Activated CD4-positive, alpha-beta T cell treated with anti-CD3 and anti-CD28 coated beads for 4 hours (primary cell): ENCODE data around the gene PROP1.
"Not testable (repeated sequence)": the region's sequence is repeated elsewhere in the genome, so short reads cannot be mapped to it uniquely, and the experiment has no call there.

Experiments used
- DNase-seq, 2 donors: peaks; one replicate each; pipeline ENCODE4 v3.0.0-alpha.2; 2020

The PROP1 gene

DNA sequence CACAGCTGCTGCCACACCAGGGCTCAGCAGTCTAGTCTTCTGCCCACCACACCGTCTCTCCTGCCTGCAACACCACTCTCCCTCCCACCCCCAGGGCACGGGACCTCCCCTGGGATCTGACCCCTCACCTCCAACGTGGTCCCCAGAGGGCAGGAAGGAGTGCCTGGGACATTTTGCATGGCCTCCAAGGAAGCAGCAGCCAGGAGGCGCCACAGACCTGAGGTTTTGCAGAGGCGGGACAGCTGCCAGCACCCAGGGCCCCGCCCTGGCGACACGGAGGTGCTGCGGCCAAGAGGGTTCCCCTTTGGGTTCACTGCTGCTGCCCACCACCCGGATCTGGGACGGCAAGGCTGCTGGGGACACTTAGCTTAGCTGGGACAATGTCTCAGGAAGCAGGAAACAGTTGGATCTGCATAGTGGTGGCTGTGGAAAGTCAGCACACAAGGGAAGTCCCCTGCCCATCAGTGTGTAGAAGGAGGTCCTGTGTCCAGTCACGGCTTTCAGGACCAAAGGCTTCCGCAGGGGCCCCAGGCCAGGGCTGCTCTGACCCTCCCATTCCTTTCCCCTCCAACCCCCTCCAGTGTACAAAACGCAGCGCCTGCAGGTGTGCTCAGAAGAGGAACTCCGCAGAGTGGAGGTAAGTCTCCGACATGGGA, 13.8 kb downstream of the PROP1 start:
- DNase-seq, result peak in 1 of 2 donors; percentile 13

DNA sequence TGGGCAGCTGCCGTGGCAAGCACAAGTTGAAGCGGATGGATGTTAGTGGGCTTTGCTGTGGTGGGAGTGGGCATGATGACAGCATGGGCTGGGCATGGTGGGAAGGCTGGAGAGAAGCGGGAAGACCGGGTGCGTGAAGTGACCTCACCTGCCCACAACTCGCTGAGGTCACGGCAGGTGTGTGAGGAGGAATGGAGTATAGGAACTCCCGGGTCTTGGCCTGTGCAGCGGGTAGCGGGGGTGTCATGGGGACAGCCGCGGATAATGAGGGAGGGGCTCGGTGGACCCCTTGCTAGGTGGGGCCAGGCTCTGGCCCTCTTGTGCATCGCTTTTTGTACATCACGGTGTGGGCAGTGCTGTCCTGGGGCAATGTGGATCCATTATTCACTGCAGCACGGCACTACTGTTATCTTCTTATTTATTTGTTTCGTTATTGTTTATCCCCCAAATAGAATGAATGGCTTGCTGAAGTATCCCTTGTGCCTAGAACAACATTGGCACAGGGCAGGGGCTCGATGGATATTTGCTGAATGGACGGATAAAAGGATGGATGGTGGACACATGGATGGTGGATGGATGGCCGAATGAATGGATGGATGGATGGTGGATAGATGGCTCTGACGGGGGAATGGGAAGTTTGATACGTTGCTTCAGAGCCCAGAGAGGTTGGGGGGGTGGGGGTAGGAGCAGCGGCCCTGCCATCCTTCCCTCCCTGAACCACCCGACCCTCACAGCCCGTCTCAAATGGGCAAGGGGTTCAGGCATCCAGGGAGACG, 14.6 kb downstream of the PROP1 start:
- DNase-seq, result no peak

DNA sequence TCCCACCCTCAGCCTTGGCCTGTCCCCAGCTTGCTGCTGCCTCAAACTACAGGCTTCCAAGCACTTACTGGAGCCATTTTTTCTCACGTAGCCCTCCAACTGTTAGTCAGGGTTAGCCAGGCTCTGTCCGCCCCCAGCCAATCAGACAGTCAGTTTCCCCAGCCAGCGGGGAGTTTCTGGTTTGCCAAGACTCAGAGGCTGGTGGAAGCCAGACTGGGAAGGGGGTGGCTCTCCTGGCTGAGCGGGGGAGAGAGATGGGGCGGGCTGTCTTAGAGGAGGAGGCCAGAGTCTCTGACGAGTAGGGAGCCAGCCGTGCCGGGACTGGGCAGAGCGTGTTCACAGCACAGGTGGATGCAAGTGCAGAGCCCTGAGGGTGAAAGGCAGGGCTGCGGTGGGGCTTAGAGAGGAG, 15.3 kb downstream of the PROP1 start:
- DNase-seq, result no peak

DNA sequence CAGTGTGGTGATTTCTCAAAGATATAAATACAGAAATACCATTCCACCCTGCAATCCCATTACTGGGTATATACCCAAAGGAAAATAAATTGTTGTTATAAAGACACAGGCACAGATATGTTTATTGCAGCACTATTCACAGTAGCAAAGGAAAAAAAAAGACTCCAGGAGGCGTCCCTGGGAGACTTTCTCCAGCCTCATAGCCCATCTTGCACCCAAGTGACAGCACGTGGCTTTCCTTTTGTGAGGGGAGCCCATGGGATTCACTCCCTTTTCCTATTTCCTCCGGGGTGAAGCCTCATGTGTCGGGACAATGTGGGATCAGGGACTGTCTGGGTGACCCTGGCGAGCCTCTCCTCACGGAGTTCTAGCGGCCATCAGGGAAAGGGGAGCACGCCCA, 18.4 kb downstream of the PROP1 start:
- not testable (repeated sequence) for DNase-seq

DNA sequence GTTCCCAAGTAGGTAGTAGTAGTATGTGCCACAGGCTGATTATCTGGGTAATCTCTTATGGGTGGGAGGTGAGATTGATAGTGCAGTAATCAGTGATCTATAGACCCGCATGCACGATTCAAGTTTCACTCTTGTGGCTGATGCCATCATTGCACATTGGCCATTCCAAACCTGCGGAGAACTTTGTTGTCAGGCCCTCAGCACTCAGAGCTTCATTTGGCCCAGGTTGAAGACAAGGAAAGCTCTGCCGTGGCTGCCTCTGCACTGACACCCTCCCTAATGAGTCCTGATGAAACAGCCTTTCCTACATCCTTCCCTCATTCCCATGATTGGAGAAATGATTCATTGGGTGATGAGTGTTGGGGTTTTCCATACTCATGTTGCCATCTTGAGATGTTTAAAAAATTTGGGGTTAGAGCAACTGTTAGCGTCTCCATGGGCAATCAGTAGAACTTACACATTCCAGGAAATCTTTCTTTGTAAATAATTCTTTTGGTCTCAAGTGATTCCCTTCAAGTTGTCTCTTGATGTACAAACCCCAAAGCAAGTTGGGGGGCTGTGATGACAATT, 22.9 kb downstream of the PROP1 start:
- DNase-seq, result no peak

DNA sequence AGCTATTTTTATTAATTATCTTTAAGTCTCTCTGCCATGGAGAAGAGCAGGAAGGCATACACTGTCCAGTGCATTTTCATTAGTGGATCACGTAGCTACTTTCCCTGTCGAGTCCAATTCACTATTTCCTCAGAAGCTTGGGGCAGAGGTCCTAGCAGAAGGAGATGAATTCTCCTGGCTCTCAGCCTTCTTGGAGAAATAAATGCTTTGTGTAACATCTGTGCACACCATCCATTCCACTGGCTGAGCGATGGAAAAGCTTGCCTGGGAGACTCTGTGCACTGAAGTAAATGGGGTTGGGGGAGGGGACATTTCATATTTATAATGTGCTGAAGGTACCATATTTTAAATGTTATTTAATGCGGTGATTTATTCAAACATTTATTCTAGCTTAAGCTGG, 23.4 kb downstream of the PROP1 start:
- DNase-seq, result no peak

DNA sequence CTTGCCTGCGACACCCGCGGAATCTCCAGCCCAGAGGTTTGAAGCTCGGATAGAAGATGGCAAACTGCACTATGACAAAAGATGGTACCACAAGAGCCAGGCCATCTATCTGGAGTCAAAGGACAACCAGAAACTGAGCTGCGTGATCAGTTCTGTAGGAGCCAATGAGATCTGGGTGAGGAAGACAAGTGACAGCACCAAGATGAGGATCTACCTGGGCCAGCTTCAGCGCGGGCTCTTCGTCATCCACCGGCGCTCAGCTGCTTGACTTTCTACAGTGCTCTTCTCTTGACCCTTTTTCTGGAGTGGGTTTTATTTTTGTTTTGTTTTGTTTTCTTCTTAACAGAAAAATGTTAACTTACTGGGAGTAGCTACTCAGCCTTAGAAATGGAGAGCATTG, 24.0 kb downstream of the PROP1 start:
- not testable (repeated sequence) for DNase-seq

DNA sequence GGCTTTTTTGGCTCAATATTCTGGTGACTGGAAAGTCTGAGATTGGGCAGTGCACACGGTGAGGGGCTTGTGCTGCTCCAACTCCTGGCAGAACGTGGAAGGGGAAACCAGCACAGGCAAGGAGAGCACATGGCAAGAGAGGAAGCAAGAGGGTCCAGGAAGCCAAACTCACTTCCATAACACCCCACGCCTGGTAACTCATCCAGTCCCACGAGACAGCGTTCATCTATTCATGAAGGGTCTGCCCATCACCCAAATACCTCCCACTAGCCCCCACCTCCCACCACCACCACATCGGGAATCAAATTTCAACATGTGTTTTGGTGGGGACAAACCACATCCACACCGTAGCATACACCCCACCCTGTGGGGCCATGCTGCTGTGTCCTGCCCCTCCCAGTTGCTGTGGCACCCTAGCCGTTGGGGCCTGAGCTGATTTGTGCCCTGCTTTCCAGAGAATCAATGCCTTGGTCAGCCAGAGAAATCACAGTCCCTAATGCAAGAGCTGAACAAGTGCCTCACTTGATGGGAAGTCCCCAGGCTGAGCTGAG, 27.3 kb downstream of the PROP1 start:
- no peak for DNase-seq

DNA sequence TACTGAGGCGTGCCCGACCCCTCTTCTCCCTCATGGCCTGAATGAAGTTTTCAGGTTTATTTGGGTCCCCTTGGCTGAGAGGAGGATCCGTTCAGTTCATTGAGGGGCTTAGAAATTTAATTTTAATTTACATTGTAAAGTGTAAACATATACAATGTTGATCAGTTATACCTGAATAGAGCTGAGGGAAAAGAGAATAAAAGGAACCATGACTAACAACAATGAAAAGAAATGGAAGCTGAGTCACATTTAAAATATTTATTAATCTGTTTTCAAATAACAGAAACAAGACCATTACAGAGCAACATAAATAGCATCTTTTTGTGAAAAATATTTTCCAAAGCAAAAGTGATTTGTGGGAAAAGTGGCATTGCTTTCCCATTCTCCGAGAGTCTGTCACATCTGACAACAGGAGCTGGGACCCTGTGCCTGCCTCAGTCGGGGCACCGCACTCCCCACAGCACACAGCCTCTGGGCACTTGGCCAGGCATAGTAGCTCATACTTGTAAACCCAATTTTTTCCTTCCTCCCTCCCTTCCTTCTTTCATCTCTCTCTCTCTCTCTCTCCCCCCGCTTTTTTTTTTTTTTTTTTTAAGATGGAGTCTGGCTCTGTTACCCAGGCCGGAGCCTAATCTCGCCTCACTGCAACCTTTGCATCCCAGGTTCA, 28.7 kb downstream of the PROP1 start:
- DNase-seq, result no peak

DNA sequence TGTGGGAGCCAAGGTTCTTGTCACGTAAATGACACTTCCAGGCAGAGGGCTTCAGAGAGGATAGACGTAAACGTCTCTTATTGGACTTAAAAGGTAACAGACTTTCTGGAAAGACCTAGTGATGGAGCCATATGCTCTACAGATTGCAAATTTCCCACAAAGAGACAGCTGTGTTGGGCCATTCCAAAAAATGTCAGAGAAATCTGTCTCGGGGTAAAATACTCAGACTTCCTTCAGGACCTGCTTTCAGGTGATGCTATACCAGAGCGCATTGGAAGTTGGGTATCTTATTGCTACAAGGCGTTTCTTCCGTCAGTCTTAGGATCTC, 29.2 kb downstream of the PROP1 start:
- DNase-seq, result no peak

DNA sequence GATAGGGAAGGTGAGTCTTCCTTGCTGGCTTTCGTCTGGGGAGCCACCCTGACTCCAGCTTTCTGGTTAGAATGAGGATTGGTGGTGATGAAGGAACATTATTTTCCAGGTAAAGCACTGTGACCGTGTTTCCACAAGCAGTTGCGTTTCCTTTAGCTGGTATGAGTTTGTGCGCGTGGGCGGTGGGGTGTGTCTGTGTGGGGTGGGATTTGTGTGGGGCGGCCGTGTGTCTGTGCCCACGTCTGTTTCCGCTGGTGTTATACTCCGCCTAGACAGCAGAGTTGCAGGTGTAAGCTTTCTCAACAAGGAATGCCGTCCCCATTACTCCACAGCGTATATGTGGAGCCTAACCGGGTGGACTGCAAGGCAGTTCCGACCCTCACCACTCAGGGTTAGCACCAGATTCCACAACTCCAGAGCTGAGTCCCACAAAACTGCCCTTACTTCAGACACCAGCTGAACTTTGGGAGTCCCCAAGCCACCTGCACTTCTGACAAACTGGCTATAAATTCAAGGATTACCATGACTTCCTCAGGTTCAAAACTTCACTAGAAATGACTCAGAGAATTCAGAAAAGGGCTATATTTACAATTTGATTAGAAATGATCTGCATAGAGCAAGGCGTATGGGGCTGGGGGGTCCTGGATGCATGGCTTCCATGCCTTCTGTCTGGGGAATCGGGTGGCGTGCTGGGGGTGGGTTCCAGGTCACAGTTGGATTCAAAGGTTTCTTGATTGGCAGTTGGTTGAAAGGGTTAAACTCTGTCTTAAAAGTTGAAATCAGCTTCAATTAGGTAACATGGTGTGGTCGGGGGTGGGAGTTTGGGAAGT, 29.8 kb downstream of the PROP1 start:
- DNase-seq, result peak; percentile 12 to 31

DNA sequence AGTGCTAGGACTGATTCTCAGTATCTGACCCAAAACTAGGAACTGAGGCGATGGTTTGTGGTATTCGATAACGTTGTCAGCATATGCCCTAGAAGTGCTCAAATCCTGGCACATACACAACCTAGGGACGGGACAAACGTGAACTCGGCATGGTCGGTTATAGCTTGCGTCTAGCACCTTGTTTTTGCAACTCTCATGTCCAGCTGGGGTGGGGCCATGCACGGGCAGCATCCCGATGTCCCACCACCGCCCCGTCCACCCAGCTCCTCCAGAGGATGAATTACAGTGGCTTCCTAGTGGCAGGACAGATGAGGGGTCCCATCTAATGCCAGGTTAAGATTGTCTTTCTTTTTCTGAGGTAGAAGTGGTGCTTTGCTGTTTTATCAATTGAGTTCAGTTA, 31.6 kb downstream of the PROP1 start:
- DNase-seq, result no peak

DNA sequence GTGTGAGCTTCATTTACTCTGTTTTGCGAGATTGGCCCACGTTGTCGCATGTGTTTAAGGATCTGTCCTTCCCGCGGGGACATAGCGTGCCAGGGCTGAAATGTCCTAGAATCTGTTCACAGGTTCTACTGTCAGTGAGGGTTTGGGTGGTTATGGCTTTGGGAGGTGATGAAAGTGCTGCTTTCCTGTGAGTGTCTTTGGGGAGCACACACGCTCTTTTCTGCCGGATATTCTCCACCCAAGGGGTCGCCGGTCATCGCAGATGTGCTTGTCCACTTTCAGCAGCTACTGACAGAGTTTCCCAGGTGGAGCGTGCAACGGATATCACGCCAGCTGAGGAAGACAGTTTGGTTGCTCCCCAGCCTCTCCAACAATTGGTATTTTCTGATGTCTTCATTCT, 32.1 kb downstream of the PROP1 start:
- no peak for DNase-seq

DNA sequence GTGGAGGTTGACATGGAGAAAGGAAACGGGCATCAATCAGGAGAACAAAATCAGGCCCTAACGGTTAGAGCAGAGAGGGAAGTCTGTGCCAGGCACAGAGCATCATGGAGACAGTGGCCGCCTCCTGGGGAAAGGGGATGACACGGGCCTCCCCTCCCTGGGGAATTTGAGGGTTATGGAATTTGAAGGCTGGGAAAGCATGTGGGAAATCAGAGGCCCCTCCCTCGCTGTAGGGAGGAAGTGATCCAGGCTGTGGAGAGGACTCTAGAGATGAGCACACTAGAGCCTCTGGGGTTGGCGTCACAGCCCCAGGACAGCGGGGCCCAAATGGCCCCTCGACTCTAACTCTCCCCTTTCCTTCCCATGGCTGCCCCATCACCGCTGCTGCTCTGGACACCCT, 36.7 kb downstream of the PROP1 start:
- DNase-seq, result no peak

DNA sequence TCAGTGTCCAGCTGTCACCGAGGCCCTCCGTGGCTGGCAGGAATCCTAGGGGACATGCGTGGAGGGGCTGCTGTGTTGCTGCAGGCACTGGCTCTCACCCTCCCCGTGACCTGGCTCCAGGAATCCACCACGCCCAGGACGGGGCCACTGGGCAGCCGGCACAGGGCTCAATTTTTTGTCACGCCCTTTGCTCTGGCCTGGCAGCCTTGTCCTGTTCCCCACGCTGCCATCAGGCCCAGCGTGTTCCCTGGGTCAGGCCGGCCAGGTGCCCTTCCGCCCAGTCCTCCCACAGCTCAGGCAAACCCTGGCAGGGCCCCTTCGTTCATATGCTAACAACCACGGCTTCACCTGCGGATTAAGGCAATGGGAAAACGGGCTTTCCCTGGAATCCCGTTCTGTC, 37.3 kb downstream of the PROP1 start:
- no peak for DNase-seq

DNA sequence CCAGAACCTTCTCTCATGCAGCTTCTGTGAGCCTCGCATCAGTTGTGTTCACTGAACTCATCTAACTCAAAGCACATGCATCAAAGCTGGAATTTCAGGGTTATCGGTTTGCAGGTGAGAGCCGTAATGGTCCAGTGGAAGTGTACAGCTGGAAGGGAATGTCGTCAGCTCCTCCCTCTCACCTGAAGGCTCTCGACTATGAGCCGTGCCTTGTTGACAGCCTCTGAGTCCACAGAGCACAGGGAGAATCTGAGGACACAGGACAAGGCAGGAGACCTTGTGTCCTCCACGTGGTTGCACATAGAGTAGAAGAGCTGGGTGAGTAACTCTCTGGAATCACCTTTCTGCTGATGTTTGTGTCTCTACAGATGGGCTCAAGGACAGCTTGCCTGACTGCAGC, 38.8 kb downstream of the PROP1 start:
- DNase-seq, result no peak

DNA sequence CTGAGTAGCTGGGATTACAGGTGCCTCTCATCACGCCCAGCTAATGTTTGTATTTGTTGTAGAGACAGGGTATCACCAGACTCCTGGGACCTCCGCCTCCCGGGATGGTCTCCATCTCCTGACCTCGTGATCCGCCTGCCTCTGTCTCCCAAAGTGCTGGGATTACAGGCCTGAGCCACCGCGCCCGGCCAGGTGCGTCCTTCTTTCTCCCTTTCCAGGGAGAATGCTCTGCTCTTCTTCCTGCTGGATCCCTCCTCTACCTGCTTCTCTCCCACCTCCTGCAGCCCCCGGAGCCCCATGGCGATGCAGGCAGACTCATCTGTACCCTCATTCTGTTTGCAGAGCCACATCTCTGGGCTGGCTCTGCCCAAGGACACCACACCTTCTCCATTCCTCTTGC, 42.9 kb downstream of the PROP1 start:
- DNase-seq, result not testable (repeated sequence)

DNA sequence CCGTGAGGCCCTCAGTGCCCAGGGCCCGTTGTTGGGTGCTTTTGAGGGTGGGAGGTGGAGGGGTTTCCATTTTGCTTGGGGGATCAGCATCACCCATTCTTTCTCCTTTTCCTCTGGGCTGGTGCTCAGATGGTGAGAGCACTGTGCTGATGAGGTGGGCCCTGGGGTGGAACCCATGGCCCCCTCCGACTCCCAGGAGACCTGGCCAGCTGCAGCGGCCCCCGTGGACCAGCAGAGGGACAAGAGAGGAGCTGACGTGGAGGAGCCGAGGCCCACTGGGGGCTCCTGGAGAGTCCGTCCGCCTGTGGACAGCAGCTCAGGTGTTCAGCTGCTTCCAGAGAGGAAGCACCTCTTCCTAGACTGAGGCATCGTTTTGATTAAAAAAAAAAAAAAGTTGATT, 46.4 kb downstream of the PROP1 start:
- DNase-seq, result not testable (repeated sequence)

DNA sequence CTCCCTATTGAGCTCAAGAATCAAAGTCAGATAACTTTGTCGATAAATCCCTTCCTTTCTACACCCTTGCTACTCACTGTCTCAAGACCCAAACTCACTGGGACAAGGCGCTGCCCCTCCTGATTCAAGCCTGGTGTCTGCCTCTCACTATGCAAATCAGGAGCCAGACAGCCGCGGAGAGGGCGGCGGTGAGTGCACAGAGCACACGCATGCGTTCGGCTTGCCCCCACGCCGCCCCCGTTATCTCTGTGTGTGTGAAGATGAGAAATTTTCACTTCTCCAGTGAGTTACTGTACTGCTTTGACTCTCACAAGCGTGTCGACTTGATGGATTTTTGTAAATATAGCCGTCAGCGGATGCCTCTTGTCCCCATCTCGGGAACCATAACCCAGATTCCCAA, 47.0 kb downstream of the PROP1 start:
- not testable (repeated sequence) for DNase-seq

DNA sequence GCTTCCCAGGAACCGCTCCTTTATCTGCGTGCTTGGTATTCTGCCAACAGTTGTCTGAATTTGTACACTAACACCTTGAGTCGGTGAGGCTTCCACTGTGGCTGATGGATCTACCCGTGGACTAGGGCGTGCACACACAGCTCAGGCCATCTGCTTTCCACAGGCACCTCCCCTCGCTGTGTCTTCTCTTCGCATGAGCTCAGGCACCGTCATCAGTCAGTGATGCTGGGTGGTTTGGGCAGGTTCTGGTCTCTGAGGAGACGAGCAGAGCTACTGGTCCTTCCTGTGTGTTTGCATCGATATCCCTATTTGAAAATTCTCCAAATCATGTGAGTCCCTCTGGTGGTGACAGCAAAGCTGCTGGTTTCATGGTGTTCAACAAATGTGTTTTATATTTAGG, 48.1 kb downstream of the PROP1 start:
- DNase-seq, result not testable (repeated sequence)

DNA sequence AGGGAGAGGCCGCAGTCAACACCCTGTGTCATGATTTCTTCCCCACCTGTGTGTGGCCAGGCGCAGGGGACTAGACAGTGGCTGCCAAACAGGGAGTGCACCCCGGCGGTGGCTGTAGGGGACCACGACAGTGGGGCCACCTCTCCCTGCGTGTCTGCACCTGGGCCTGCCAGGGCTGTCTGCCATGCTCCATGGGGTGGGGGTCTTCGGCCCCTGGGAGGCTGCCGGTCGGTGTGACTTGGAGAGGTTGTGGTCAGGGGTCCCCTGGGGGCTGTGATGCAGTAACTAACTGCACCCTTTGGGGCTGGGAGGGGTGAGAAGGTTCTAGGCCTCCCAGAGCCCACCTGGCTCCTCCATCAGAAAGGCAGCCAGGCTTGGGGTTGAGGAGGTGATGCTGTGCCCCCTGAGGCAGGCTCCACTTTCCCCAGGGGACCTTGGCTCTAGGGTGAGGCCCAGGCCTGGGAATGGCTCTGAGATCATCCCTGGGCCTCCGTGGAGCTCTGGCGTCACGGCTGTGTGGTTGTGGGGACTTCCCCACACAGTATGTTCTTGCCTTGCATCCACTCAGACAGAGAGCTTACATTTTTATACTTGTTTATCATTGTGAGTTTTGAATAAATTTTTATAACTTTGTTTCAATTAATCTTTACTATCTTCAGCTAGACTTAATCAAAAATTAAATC, 50.3 kb downstream of the PROP1 start:
- not testable (repeated sequence) for DNase-seq

DNA sequence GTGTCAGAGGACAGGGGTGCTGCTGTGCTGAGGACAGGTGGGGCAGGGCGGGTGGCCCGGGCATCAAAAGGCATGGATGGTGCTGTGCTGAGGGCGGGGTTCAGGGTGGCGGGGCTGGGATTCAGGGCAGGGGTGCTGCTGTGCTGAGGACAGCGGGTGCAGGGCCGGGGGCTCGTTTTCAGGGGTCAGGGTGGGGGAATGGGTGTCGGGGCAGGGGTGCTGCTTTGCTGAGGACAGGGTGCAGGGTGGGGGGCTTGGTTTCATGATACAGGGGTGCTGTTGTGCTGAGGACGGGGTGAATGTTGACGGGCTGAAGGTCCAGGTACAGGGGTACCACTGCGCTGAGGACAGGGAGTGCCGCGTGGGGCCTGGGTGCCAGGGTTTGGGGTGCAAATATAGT, 50.9 kb downstream of the PROP1 start:
- not testable (repeated sequence) for DNase-seq
